ENCODE data around the gene AKR1A1. TPM values are rescaled to one million over a fixed set of nuclear protein-coding genes. Genes with fewer than 3 reads are reported as not detected.
"Not testable (repeated sequence)": the region's sequence is repeated elsewhere in the genome, so short reads cannot be mapped to it uniquely, and the experiment has no call there.

The AKR1A1 gene
- total RNA-seq, 1 donor from 2014 or later = 177 TPM

GRCh38 chr1:45508295-45509151, 42.1 kb upstream of the AKR1A1 start:
- no peaks in the 10 kb centered on the region for H3K27me3 Mint-ChIP-seq (ENCODE audit: low read depth)
- peaks cover 16% of the 10 kb centered on the region for H3K36me3 Mint-ChIP-seq
- no peak for DNase-seq (ENCODE audit: low spot score in 2 of 2, unreplicated experiment in 2 of 2)
- TF ChIP-seq CTCF (IDR thresholded peaks at IDR 0.05; ENCODE audit: unreplicated experiment) = no peak
- H3K4me1 Mint-ChIP-seq = peaks cover 2% of the 10 kb centered on the region
- H3K9me3 Mint-ChIP-seq = no peaks in the 10 kb centered on the region
- no peak overlapping the region for H3K4me3 Mint-ChIP-seq
- no peak overlapping the region for H3K27ac Mint-ChIP-seq

- H3K4me3 Mint-ChIP-seq = no peak overlapping the region
- H3K27ac Mint-ChIP-seq = no peak overlapping the region
- peaks cover 27% of the 10 kb centered on the region for H3K36me3 Mint-ChIP-seq
- H3K27me3 Mint-ChIP-seq (ENCODE audit: low read depth) = no peaks in the 10 kb centered on the region
- H3K4me1 Mint-ChIP-seq = peaks cover 2% of the 10 kb centered on the region
- TF ChIP-seq CTCF (IDR thresholded peaks at IDR 0.05; ENCODE audit: unreplicated experiment) = no peak
- H3K9me3 Mint-ChIP-seq = no peaks in the 10 kb centered on the region
- DNase-seq (ENCODE audit: low spot score in 2 of 2, unreplicated experiment in 2 of 2) = no peak
These were observed 40.3 kb upstream of the AKR1A1 start for GRCh38 chr1:45510036-45510971.

- H3K4me3 Mint-ChIP-seq = no peak overlapping the region
- H3K9me3 Mint-ChIP-seq = no peaks in the 10 kb centered on the region
- peak overlapping the region; percentile 14 for H3K27ac Mint-ChIP-seq
- H3K27me3 Mint-ChIP-seq (ENCODE audit: low read depth) = no peaks in the 10 kb centered on the region
- H3K36me3 Mint-ChIP-seq = peaks cover 33% of the 10 kb centered on the region
- peaks cover 2% of the 10 kb centered on the region for H3K4me1 Mint-ChIP-seq
- no peak for DNase-seq (ENCODE audit: low spot score in 2 of 2, unreplicated experiment in 2 of 2)
- TF ChIP-seq CTCF (IDR thresholded peaks at IDR 0.05; ENCODE audit: unreplicated experiment) = no peak
These were observed 39.6 kb upstream of the AKR1A1 start for GRCh38 chr1:45510972-45511527.

GRCh38 chr1:45512641-45513054, 38.0 kb upstream of the AKR1A1 start:
- Mint-ChIP-seq H3K27me3 (ENCODE audit: low read depth) (no peaks in the 10 kb centered on the region), H3K4me1 (peaks cover 8% of the 10 kb centered on the region), H3K9me3 (no peaks in the 10 kb centered on the region), H3K27ac (no peak overlapping the region), H3K36me3 (peaks cover 45% of the 10 kb centered on the region), H3K4me3 (no peak overlapping the region)
- peak; percentile 35 for TF ChIP-seq CTCF (IDR thresholded peaks at IDR 0.05; ENCODE audit: unreplicated experiment)
- DNase-seq (ENCODE audit: low spot score in 2 of 2, unreplicated experiment in 2 of 2) = no peak

- H3K9me3 Mint-ChIP-seq; DNase-seq (ENCODE audit: low spot score in 2 of 2, unreplicated experiment in 2 of 2); H3K4me1 Mint-ChIP-seq; H3K4me3 Mint-ChIP-seq; H3K27me3 Mint-ChIP-seq (ENCODE audit: low read depth); H3K27ac Mint-ChIP-seq: not testable (repeated sequence)
- peaks cover 45% of the 10 kb centered on the region for H3K36me3 Mint-ChIP-seq
These were observed 36.9 kb upstream of the AKR1A1 start for GRCh38 chr1:45513532-45514260.
